Measurements from ENCODE around the gene PLPPR4. TPM values are rescaled to one million over a fixed set of nuclear protein-coding genes. Genes with fewer than 3 reads are reported as not detected.

PLPPR4 gene
- total RNA-seq, 2 experiments from 2014 or later = not detected

DNA sequence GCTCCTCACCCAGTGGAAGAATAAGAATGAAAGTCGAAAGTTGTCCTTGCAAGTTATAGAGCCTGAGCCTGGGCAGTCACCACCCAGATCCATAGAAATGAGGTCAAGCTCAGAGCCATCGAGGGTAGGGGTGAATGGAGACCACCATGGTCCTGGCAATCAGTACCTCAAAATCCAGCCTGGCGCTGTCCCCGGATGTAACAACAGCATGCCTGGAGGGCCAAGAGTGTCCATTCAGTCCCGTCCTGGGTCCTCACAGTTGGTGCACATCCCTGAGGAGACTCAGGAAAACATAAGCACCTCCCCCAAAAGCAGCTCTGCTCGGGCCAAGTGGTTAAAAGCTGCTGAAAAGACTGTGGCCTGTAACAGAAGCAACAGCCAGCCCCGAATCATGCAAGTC lies 41.8 kb downstream of the PLPPR4 start:
- Mint-ChIP-seq H3K4me3 (no peak overlapping the region), H3K27ac (no peak overlapping the region), H3K4me1 (ENCODE audit: low read depth) (no peaks in the 10 kb centered on the region), H3K27me3 (no peaks in the 10 kb centered on the region), H3K36me3 (ENCODE audit: low read depth) (no peaks in the 10 kb centered on the region), H3K9me3 (peaks cover 5% of the 10 kb centered on the region)
- DNase-seq = no peak
- intact Hi-C loops (cut with DNase I, micrococcal nuclease) = no loop called here
- H3K9me3 ChIP-seq (ENCODE audit: control insufficient read depth in 1 of 2, insufficient read depth in 1 of 2, low read length in 2 of 2) = peaks cover 0 to 8% of the 10 kb centered on the region in 2 experiments
- no peak overlapping the region for H3K4me3 ChIP-seq (ENCODE audit: low read length)
- no peaks in the 10 kb centered on the region for H3K36me3 ChIP-seq (ENCODE audit: insufficient read depth, low read length)
- no peak for ATAC-seq (ENCODE audit: poor library complexity)
- TF ChIP-seq CTCF (IDR thresholded peaks at IDR 0.05) = no peak
- H3K4me1 ChIP-seq (ENCODE audit: insufficient read depth, low read length) = no peaks in the 10 kb centered on the region
- ChIA-PET CTCF (no interaction called here), POLR2A (no interaction called here)
- no peak overlapping the region for H3K27ac ChIP-seq (ENCODE audit: low read depth in 1 of 2, low read length in 2 of 2)
- H3K27me3 ChIP-seq (ENCODE audit: control insufficient read depth in 1 of 2, insufficient read depth in 2 of 2, low read length in 2 of 2) = no peaks in the 10 kb centered on the region

DNA sequence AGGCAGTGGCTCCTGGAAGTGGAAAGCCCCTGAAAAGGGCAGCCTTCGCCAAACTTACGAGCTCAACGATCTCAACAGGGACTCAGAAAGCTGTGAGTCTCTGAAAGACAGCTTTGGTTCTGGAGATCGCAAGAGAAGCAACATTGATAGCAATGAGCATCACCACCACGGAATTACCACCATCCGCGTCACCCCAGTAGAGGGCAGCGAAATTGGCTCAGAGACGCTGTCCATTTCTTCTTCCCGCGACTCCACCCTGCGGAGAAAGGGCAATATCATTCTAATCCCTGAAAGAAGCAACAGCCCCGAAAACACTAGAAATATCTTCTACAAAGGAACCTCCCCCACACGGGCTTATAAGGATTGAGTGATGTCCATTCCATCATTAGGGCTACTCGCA lies 42.4 kb downstream of the PLPPR4 start:
- Mint-ChIP-seq H3K27me3 (no peaks in the 10 kb centered on the region), H3K36me3 (ENCODE audit: low read depth) (no peaks in the 10 kb centered on the region), H3K9me3 (peaks cover 5% of the 10 kb centered on the region), H3K27ac (no peak overlapping the region), H3K4me3 (no peak overlapping the region), H3K4me1 (ENCODE audit: low read depth) (no peaks in the 10 kb centered on the region)
- CTCF ChIA-PET = no interaction called here
- no peak for DNase-seq
- intact Hi-C loops (cut with DNase I, micrococcal nuclease) = no loop called here
- H3K27me3 ChIP-seq (ENCODE audit: control insufficient read depth in 1 of 2, insufficient read depth in 2 of 2, low read length in 2 of 2) = no peaks in the 10 kb centered on the region
- POLR2A ChIA-PET = no interaction called here
- no peak overlapping the region for H3K27ac ChIP-seq (ENCODE audit: low read depth in 1 of 2, low read length in 2 of 2)
- no peaks in the 10 kb centered on the region for H3K4me1 ChIP-seq (ENCODE audit: insufficient read depth, low read length)
- H3K4me3 ChIP-seq (ENCODE audit: low read length) = no peak overlapping the region
- peaks cover 0 to 8% of the 10 kb centered on the region in 2 experiments for H3K9me3 ChIP-seq (ENCODE audit: control insufficient read depth in 1 of 2, insufficient read depth in 1 of 2, low read length in 2 of 2)
- no peaks in the 10 kb centered on the region for H3K36me3 ChIP-seq (ENCODE audit: insufficient read depth, low read length)
- no peak for ATAC-seq (ENCODE audit: poor library complexity)
- TF ChIP-seq CTCF (IDR thresholded peaks at IDR 0.05) = no peak

GRCh38 chr1:99315305-99315704 lies 51.0 kb downstream of the PLPPR4 start:
- Mint-ChIP-seq H3K4me3 (no peak overlapping the region), H3K27ac (no peak overlapping the region), H3K4me1 (ENCODE audit: low read depth) (no peaks in the 10 kb centered on the region), H3K27me3 (peaks cover 3% of the 10 kb centered on the region), H3K36me3 (ENCODE audit: low read depth) (no peaks in the 10 kb centered on the region), H3K9me3 (no peaks in the 10 kb centered on the region)
- Histone ChIP-seq H3K4me1 (ENCODE audit: insufficient read depth, low read length) (no peaks in the 10 kb centered on the region), H3K27ac (ENCODE audit: low read depth in 1 of 2, low read length in 2 of 2) (no peak overlapping the region), H3K9me3 (ENCODE audit: control insufficient read depth in 1 of 2, insufficient read depth in 1 of 2, low read length in 2 of 2) (no peaks in the 10 kb centered on the region), H3K4me3 (ENCODE audit: low read length) (no peak overlapping the region), H3K27me3 (ENCODE audit: control insufficient read depth in 1 of 2, insufficient read depth in 2 of 2, low read length in 2 of 2) (no peaks in the 10 kb centered on the region), H3K36me3 (ENCODE audit: insufficient read depth, low read length) (no peaks in the 10 kb centered on the region)
- ATAC-seq (ENCODE audit: poor library complexity) (no peak), DNase-seq (no peak)
- TF ChIP-seq CTCF (IDR thresholded peaks at IDR 0.05) = no peak
- POLR2A ChIA-PET = no interaction called here
- CTCF ChIA-PET = no interaction called here
- intact Hi-C loops (cut with DNase I, micrococcal nuclease) = no loop called here

Data from CD4-positive, alpha-beta T cell (primary cell).